GM13976 (cell line): Measurements from ENCODE around the gene ASIC5.

Experiments used
- DNase-seq: peaks from one replicate; pipeline ENCODE4 v3.0.0; 2012; ENCODE audit warnings: low spot score
- in situ Hi-C: fragments of 300-500 bp; cut with MboI; formaldehyde crosslinking; loops from one replicate; pipeline ENCODE4 v1.12.0; 2022; ENCODE audit warnings: low sequenced_read_pairs, mixed read lengths, inconsistent platforms; ENCODE audit not compliant: unreplicated experiment
- TF ChIP-seq, protein P1 (sequence below): IDR thresholded peaks from 2 replicates; pipeline ENCODE4 v1.5.1; 2012; ENCODE audit warnings: borderline replicate concordance, mild to moderate bottlenecking; ENCODE audit not compliant: insufficient read depth; ENCODE audit errors: extremely low read depth, missing control alignments, control extremely low read depth

The ASIC5 gene

DNA sequence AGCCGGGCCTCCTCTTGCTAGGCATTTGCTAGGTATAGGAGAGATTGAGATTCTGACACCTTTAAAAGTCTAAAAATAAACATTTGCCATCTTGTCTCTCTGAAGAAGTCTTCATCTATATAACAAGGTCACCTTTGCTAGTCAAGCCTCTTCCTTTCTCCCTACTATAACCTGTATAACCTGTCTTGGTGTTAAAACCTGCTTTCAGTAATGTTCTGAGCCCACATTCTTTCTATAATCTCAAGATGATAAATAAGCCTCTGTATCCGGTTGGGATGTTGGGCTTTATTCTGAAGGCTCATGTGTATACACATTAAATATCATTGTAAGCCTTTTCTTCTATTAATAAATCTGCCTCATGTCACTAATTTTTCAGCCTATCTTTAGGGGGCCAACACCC is 10.2 kb downstream of the ASIC5 start:
- DNase-seq: no peak
- in situ Hi-C loops: no loop called here

DNA sequence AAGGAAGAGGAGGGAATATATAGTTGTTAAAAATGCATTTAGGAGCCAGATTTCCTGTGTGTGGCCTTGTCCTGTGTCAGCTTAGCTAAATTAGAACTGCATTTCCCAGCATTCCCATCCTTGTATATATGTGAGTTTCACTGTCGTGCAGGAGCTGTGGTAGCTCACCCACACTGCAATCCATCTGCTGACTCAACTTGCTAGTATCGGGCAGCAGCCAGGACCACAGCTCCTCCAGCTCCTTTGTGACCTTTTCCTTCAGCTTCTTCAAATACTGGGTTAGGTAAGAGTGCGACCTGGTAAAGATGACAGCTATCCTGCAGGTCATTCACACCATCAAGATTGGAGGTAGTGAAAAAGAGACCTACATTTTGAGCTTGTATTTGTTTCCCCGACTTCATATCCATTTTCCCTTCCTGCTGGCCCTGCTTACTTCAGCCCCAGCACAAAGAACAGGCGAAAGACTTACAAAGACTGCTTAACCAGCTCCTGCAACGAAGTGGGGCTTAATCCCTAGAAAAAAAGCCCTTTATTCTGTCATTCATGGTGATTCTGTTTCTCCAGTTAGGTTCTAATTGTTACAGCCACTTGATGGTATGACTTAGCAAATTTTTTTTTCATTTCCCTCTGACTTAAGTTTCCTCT is 11.4 kb downstream of the ASIC5 start:
- DNase-seq: no peak
- in situ Hi-C loops: no loop called here
- TF ChIP-seq, protein P1, sequence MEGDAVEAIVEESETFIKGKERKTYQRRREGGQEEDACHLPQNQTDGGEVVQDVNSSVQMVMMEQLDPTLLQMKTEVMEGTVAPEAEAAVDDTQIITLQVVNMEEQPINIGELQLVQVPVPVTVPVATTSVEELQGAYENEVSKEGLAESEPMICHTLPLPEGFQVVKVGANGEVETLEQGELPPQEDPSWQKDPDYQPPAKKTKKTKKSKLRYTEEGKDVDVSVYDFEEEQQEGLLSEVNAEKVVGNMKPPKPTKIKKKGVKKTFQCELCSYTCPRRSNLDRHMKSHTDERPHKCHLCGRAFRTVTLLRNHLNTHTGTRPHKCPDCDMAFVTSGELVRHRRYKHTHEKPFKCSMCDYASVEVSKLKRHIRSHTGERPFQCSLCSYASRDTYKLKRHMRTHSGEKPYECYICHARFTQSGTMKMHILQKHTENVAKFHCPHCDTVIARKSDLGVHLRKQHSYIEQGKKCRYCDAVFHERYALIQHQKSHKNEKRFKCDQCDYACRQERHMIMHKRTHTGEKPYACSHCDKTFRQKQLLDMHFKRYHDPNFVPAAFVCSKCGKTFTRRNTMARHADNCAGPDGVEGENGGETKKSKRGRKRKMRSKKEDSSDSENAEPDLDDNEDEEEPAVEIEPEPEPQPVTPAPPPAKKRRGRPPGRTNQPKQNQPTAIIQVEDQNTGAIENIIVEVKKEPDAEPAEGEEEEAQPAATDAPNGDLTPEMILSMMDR: no peak

More for the DNA sequence above, 10.2 kb downstream of the ASIC5 start:
- TF ChIP-seq, protein P1: no peak

DNA sequence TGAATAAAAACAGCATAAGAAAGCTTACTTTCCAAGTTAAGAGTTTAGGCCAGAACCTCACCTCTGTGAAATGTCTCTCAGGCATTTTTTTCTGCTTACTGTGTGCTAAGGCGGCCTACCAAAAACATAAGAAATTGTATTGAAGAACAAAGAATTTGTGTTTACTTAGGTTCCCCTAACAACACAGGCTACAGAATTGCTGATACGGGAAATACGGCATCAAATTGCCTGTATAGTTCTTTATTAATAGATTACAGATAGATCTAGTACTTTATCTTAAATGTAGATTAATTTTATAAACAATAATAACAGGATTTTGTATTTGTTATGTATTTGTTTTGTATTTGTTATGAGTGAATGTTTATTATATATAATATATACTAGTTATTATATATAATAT is 12.9 kb downstream of the ASIC5 start:
- in situ Hi-C loops: no loop called here

DNA sequence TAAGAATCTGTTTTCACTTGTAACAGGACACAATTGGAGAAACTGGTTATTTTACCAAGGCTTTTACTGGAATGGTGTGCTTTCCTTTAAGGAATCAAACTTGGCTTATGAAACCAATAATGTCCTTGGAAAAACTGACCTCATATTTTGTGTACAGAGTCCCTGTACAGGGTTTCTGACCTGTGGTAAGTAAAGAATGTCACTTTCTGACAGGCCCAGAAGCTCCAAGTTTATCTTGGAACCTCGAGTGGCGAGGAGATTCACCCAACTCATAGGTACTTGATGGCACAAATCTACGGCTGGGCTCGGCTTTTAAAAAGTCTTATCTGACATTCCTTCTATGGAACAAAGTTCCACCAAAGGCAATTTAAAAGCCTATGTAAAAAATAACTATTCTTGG is 17.0 kb downstream of the ASIC5 start:
- DNase-seq: no peak
- TF ChIP-seq, protein P1: no peak
- in situ Hi-C loops: no loop called here

More for the DNA sequence above, 12.9 kb downstream of the ASIC5 start:
- no peak for DNase-seq
- TF ChIP-seq, protein P1: no peak

DNA sequence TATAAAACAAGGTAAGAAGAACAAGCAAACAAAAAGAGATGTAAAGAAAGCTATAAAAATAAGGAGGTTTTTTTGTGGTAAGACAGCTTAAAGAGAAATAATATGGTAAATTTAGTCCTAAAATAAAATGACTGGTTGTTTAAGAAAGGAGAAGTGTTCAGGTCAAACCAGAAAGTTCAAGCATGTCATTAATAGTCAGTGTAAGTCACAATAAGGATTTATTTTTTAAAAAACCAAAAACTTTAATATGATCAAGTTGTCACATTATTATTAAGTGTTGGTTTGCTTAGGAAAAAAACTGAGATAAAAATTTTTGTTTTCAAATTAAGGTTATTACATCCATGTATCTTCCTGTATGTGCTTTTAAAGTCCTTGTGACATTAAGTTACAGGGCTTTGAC is 19.1 kb downstream of the ASIC5 start:
- in situ Hi-C loops: no loop called here
- TF ChIP-seq, protein P1: no peak
- no peak for DNase-seq

DNA sequence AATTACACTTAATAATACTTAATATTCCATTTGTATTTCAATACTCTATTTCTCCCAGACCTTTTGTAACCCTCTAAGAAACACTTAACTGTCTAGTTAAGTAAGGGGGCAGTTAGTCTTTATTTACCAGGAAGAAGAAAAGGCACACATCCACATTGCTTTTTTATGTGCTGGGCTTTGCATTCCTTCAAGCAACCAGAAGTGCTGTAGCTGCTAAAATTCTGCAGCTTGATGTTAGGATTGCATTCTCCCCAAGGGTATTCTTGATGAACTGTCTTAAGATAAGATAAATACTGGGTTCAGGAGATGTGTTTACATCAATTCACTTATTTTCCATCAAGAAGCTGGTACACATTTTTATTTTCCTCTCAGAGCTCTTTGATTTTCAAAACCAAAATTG is 24.0 kb downstream of the ASIC5 start:
- in situ Hi-C loops: no loop called here
- DNase-seq: no peak
- TF ChIP-seq, protein P1: no peak
